GM18526 (cell line): ENCODE measurements around the gene ITPR1.

Experiments
- POLR2A ChIP-seq: IDR thresholded peaks from 3 replicates; pipeline ENCODE4 v1.6.1; 2011; ENCODE audit not compliant: insufficient read length; ENCODE audit errors: extremely low read depth

ITPR1 gene

GRCh38 chr3:4724051-4724629, 231.0 kb downstream of the ITPR1 start:
- TF ChIP-seq POLR2A = no peak

DNA sequence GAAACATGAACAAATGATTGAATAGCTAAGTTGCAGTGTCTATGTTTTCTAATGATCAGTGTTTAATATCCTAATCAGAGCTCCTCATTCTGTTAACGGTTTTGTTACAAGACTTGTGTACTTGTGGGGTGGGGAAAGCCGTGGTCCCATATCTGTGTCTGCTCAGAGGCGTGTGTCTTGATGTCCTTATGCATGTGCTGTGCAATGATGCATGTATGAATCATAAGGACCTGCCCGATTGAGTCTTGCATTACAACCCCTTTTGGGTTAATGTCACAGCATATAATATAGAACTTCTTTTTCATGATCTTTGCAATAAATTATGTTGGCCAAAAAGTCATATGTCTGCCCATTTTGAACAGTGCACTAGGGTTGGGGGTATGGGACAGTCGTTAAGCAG, 233.4 kb downstream of the ITPR1 start:
- TF ChIP-seq POLR2A = no peak

GRCh38 chr3:4729061-4729973, 236.2 kb downstream of the ITPR1 start:
- no peak for TF ChIP-seq POLR2A

DNA sequence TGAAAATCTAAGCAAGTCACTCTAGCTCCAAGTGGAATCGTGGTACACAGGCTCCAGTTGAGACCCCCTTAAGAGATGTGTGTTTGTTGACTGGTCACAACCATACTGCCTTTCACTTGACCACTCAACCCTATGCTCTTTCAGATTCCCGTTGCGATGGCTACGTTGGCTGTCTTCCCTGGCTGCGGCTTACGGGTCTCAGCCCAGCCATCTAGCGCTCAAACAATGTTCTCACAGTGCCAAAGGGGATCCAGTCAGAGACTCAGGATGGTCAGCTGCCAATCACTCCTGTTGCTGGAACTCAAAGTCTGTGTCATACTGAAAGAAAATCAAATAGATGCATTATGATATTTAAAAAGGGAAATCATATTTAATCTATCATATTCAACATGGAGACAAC, 237.6 kb downstream of the ITPR1 start:
- no peak for TF ChIP-seq POLR2A

DNA sequence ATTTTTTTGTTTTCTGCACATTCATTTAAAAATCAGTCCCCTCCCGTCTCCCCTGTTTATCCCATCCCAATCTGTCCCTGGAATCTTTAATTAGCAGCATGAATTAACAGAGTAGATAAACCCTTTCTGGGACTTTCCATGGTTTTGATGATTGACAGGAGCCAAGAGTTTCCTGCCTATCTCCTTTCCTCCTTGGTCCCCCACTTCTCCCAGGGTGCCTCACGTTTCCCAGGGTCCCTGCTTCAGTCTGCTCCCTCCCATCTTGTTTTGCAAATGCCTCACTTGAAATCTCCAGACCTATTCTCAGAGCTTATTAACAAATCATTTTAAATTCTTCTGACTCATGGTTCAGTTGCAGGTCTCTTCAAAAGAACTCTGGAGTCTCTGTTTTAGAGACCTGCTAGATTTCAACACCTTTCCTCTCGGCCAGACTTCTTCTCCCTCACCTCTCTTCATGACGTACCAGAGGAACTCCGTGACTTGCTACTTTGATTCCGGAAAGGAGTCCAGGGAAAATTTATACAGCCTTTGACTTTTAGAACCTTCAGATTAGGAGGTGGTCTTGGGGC, 238.5 kb downstream of the ITPR1 start:
- TF ChIP-seq POLR2A = no peak

DNA sequence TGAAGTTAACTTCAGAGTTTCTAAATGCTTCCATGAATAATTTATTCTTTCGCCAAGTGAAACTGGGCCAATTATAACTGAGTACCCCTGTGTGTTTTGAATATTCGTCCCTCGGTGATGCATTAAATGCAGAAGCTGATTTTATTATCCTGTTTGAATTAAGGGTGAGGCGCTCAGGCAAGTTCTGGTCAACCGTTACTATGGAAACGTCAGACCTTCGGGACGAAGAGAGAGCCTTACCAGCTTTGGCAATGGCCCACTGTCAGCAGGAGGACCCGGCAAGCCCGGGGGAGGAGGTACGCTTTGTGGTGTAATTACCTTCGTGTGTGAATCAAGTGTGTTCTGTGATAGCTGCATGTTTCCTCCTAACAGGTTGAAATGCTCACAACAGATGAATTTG, 239.8 kb downstream of the ITPR1 start:
- TF ChIP-seq POLR2A = no peak

DNA sequence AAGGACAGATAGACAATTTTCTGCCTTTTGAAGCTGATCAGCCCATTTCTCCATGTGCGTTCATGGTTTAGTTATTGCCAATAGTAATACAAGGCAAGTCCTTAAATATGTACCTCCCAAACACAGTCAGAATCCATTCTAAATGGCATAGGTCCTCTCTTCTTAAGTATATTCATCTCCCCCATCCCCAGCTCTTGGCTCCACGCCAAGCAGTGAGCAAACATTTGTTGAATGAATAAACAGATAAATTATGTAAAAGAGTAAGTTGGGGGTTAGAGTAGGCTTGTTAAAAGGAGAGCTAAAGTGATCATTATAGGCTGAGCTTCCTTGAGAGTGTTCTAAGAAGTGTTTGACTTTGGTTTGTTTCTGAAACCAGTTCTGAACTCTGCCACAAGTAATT, 241.3 kb downstream of the ITPR1 start:
- no peak for TF ChIP-seq POLR2A

- no peak for TF ChIP-seq POLR2A
Observed at GRCh38 chr3:4735243-4735642, 242.1 kb downstream of the ITPR1 start.

GRCh38 chr3:4736284-4736861, 243.2 kb downstream of the ITPR1 start:
- TF ChIP-seq POLR2A = no peak

GRCh38 chr3:4738737-4739274, 245.7 kb downstream of the ITPR1 start:
- TF ChIP-seq POLR2A = no peak

- TF ChIP-seq POLR2A = no peak
Observed at GRCh38 chr3:4739289-4740236, 246.4 kb downstream of the ITPR1 start.

GRCh38 chr3:4740397-4741105, 247.4 kb downstream of the ITPR1 start:
- no peak for TF ChIP-seq POLR2A

DNA sequence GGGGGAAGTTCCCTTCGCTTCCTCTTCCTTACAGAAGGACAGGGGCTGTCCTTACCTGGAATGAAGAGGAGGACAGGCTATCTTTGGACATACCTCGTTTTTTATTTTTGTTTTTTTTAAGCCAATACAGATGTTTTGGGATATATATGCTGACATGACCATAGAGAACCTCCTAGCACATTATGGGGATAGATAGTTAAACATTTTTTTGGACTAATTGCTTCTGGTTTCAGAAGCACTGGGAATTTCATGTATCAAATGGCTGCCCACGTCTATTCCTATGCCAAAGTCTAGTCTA, 247.9 kb downstream of the ITPR1 start:
- no peak for TF ChIP-seq POLR2A
